ENCODE results near the gene COX6B1. TPM values are rescaled to one million over a fixed set of nuclear protein-coding genes. Genes with fewer than 3 reads are reported as not detected.

COX6B1 gene
- total RNA-seq, 4 donors from 2014 or later = 449 to 756 (median 626) TPM

DNA sequence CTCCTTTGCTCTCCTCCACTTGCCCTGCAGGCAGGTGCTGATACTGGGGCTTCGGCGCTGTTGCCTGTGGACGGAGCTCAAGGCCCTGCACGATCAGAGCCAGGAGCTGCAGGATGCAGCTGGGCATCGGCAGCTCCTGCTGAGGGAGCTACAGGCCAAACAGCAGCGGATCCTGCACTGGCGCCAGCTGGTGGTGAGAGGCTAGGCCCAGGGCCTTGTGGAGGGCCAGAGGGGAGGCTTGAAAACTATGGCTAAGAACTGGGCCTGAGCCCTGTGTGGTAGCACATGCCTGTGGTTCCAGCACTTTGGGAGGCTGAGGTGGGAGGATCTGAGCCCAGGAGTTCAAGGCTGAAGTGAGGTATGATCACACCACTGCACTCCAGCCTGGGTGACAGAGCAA is 29.3 kb upstream of the COX6B1 start:
- DNase-seq (ENCODE audit: low spot score in 2 of 2) = no peak
- H3K36me3 ChIP-seq = peaks cover 63% of the 10 kb centered on the region
- no peaks in the 10 kb centered on the region for H3K9me3 ChIP-seq
- H3K27ac ChIP-seq = no peak overlapping the region
- H3K27me3 ChIP-seq = no peaks in the 10 kb centered on the region
- no peak for TF ChIP-seq POLR2A (IDR thresholded peaks at IDR 0.05)
- no peaks in the 10 kb centered on the region for H3K4me1 ChIP-seq
- no peak overlapping the region for H3K4me3 ChIP-seq
- WGBS = 80% methylated on average over 6 of the region's 7 CpGs

GRCh38 chr19:35619290-35619923 is 28.7 kb upstream of the COX6B1 start:
- Histone ChIP-seq H3K27me3 (no peaks in the 10 kb centered on the region), H3K27ac (no peak overlapping the region), H3K36me3 (peaks cover 63% of the 10 kb centered on the region), H3K9me3 (no peaks in the 10 kb centered on the region), H3K4me3 (no peak overlapping the region), H3K4me1 (no peaks in the 10 kb centered on the region)
- no peak for DNase-seq (ENCODE audit: low spot score in 2 of 2)
- TF ChIP-seq CTCF (IDR thresholded peaks at IDR 0.05) = no peak
- WGBS = 95% methylated on average over 10 of the region's 12 CpGs

DNA sequence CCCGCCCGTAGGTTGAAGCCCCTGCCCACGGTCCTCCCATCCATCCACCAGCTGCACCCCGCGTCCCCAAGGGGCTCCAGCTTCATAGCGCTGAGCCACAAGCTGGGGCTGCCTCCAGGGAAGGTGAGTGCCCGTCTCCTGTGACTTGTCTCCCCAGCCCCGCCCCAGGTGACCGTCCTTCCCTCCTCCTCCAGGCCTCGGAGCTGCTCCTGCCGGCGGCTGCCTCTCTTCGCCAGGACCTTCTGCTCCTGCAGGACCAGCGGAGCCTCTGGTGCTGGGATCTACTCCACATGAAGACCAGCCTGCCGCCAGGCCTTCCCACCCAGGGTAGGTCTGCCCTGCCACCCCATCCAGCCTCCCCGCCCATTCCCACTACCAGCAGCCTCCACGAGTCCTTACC is 28.1 kb upstream of the COX6B1 start:
- Histone ChIP-seq H3K9me3 (no peaks in the 10 kb centered on the region), H3K27me3 (no peaks in the 10 kb centered on the region), H3K4me3 (no peak overlapping the region), H3K27ac (no peak overlapping the region), H3K36me3 (peaks cover 61% of the 10 kb centered on the region), H3K4me1 (no peaks in the 10 kb centered on the region)
- TF ChIP-seq POLR2AphosphoS5 (IDR thresholded peaks at IDR 0.05) (no peak), EP300 (IDR thresholded peaks at IDR 0.05) (no peak), POLR2A (IDR thresholded peaks at IDR 0.05) (no peak), CTCF (IDR thresholded peaks at IDR 0.05) (no peak)
- no peak for DNase-seq (ENCODE audit: low spot score in 2 of 2)
- 94% methylated on average over 17 of the region's 17 CpGs for WGBS

DNA sequence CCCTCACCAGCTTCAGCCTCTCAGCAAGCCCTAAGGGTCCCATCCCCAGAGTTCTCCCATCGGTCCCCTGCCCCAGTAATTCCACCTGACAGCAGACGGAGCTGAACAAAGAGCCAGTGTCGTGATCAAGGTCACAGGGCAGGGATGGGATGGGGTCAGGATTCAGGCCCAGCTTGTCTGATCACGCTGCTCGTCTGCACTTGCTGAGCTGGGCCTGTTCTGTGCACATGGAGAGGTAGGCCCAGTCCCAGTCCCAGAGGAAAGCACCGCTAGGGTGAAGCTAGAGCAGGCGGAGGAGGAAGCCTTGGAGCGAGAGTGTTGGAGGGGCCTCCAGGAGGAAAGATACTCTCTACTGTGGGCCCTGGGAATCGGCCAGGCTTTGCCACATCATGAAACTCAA is 26.4 kb upstream of the COX6B1 start:
- no peak for TF ChIP-seq EP300 (IDR thresholded peaks at IDR 0.05)
- TF ChIP-seq POLR2AphosphoS5 (IDR thresholded peaks at IDR 0.05) = no peak
- no peak for TF ChIP-seq POLR2A (IDR thresholded peaks at IDR 0.05)
- TF ChIP-seq CTCF (IDR thresholded peaks at IDR 0.05) = no peak
- Histone ChIP-seq H3K27ac (no peak overlapping the region), H3K27me3 (no peaks in the 10 kb centered on the region), H3K4me1 (no peaks in the 10 kb centered on the region), H3K9me3 (no peaks in the 10 kb centered on the region), H3K4me3 (no peak overlapping the region), H3K36me3 (peaks cover 44% of the 10 kb centered on the region)
- 92% methylated on average over 9 of the region's 9 CpGs for WGBS
- DNase-seq (ENCODE audit: low spot score in 2 of 2) = no peak

DNA sequence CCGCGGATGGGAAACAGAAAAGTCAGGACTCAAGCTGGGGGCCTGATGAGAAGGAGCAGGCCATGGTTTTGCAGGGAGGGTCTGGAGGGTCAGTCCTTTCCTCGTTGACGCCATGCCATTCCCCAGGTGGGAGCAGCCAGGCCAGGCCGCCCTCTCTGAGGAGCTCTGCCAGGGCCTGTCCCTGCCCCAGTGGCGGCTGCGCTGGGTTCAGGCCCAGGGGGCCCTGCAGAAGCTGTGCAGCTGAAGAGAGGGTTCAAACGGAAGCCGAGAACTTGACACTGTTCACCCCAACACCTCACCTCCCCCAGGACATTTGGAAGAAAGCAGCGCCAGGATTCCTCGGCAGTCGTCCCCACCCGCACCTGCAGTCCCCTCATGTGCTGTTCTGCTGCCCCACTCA is 25.4 kb upstream of the COX6B1 start:
- H3K36me3 ChIP-seq = peaks cover 35% of the 10 kb centered on the region
- no peaks in the 10 kb centered on the region for H3K27me3 ChIP-seq
- H3K4me3 ChIP-seq = no peak overlapping the region
- no peaks in the 10 kb centered on the region for H3K9me3 ChIP-seq
- 93% methylated on average over 13 of the region's 13 CpGs for WGBS
- TF ChIP-seq CTCF (IDR thresholded peaks at IDR 0.05) = no peak
- TF ChIP-seq EP300 (IDR thresholded peaks at IDR 0.05) = no peak
- no peak for TF ChIP-seq POLR2A (IDR thresholded peaks at IDR 0.05)
- TF ChIP-seq POLR2AphosphoS5 (IDR thresholded peaks at IDR 0.05) = no peak
- no peak overlapping the region for H3K27ac ChIP-seq
- no peak for DNase-seq (ENCODE audit: low spot score in 2 of 2)
- no peaks in the 10 kb centered on the region for H3K4me1 ChIP-seq

All from suprapubic skin (tissue), 4 donors.